Rectal smooth muscle tissue (tissue), 1 donor: ENCODE results near the gene AUP1.
A peak's percentile ranks its signal among the peaks of the same experiment; 100 is the strongest.

Source experiments
- H3K27ac ChIP-seq: one replicate; pipeline ENCODE4 v1.7.0; 2013; ENCODE audit warnings: low read depth, low read length, inconsistent platforms
- H3K27me3 ChIP-seq: one replicate; pipeline ENCODE4 v1.7.0; 2013; ENCODE audit warnings: low read length; ENCODE audit not compliant: control insufficient read depth, insufficient read depth
- H3K36me3 ChIP-seq: one replicate; pipeline ENCODE4 v1.7.0; 2013; ENCODE audit warnings: low read length; ENCODE audit not compliant: control insufficient read depth, insufficient read depth
- H3K4me1 ChIP-seq: one replicate; pipeline ENCODE4 v1.7.0; 2013; ENCODE audit warnings: low read length; ENCODE audit not compliant: control insufficient read depth, insufficient read depth
- H3K4me3 ChIP-seq: one replicate; pipeline ENCODE4 v1.7.0; 2013; ENCODE audit warnings: low read length
- H3K9ac ChIP-seq: one replicate; pipeline ENCODE4 v1.7.0; 2013; ENCODE audit warnings: low read length

AUP1 gene

GRCh38 chr2:74512744-74513604 is 16.5 kb downstream of the AUP1 start:
- Histone ChIP-seq H3K27me3 (peaks cover 39% of the 10 kb centered on the region), H3K36me3 (no peaks in the 10 kb centered on the region), H3K4me3 (no peak overlapping the region), H3K9ac (no peak overlapping the region), H3K27ac (no peak overlapping the region), H3K4me1 (no peaks in the 10 kb centered on the region)

DNA sequence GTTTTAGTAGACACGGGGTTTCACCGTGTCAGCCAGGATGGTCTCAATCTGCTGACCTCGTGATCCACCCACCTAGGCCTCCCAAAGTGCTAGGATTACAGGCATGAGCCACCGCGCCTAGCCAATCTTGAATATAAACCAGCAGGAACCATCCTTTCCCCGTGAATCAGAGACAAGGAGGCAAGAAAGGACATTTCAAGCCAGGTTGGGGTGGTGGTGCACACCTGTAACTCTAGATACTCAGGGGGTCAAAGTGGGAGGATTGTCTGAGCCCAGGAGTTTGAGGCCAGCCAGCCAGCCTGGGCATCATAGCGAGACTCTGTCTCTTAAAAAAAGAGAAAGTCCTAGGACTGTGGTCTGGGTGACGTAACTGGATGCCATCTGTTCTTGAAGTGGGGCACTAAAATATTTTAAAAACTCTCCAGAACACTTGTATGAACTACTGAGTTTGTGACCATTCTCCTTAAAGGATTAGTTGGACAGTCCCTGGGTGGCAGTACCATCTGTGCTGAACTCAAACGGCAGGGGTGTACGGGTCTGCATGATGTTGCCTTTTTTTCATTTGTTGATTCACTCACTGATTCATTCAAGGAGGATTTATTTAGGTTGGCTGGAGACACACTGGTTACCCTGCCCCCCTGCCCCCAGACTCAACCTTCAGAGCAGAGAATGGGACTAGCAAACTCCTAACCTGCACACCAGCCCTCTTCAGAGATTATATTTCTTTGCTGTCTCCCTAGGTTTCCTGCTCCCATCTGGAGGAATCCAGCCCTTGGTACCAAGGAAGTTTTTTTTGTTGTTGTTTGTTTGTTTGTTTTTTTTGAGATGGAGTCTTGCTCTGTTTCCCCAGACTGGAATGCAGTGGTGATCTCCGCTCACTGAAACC is 18.2 kb downstream of the AUP1 start:
- H3K9ac ChIP-seq: no peak overlapping the region
- no peaks in the 10 kb centered on the region for H3K36me3 ChIP-seq
- H3K4me1 ChIP-seq: peaks cover 6% of the 10 kb centered on the region
- no peak overlapping the region for H3K4me3 ChIP-seq
- H3K27me3 ChIP-seq: peaks cover 34% of the 10 kb centered on the region
- H3K27ac ChIP-seq: no peak overlapping the region

DNA sequence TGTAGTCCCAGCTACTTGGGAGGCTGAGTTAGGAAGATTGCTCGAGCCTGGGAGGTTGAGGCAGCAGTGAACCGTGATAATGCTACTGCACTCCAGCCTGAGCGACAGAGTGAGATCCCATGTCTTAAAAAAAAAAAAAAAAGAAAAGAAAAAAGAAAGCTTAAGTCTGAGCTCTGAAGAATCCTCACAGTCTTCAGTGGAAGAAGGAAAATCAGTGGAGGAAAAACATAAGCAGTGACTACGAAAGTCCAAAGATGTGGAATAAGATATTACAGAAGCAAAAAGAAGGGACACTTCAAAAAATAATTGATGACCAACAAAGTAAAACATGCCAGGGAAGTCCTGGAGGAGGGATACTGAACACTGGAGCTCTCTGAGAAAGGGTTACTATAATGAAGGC is 19.2 kb downstream of the AUP1 start:
- no peaks in the 10 kb centered on the region for H3K36me3 ChIP-seq
- no peak overlapping the region for H3K27ac ChIP-seq
- H3K9ac ChIP-seq: no peak overlapping the region
- peaks cover 27% of the 10 kb centered on the region for H3K27me3 ChIP-seq
- no peak overlapping the region for H3K4me3 ChIP-seq
- H3K4me1 ChIP-seq: peaks cover 9% of the 10 kb centered on the region

DNA sequence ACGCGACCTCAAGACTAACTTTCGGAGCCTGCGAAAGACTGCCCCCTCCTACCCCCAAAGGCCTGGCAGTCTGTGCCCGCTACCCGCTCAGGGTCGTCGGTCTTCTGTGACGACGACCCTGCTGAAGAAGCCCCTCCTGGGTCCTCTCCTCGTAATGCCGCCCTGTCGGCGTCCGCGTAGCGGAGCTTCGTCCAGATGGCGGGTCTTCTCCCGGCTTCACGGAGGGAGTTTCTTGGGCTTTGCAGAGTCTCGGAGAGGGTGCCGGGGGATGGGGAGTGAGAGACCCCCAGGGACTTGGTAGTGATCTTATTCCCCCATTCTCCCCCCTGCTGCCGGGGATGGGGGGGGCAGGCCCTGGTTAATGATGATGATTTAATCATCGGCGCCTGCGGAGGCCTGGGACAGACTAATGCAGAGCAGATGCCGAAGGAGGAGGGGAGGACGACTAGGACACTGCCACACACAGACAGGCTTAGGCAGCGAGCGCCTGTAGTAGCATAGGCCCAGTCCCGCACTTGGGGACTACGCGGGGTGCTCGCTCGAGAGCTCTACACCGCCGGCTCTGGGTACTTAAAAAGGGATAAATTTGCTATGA is 21.5 kb downstream of the AUP1 start:
- H3K27ac ChIP-seq: peak overlapping the region; percentile 99
- H3K4me1 ChIP-seq: peaks cover 9% of the 10 kb centered on the region
- H3K36me3 ChIP-seq: no peaks in the 10 kb centered on the region
- H3K27me3 ChIP-seq: peaks cover 12% of the 10 kb centered on the region
- H3K4me3 ChIP-seq: peak overlapping the region; percentile 89
- H3K9ac ChIP-seq: peak overlapping the region; percentile 27

- H3K9ac ChIP-seq: peak within 1 kb of the TSS; percentile 79
- no peaks in the 10 kb centered on the region for H3K36me3 ChIP-seq
- H3K27ac ChIP-seq: peak within 1 kb of the TSS; percentile 99
- peaks cover 12% of the 10 kb centered on the region for H3K4me1 ChIP-seq
- peaks cover 8% of the 10 kb centered on the region for H3K27me3 ChIP-seq
- H3K4me3 ChIP-seq: peak within 1 kb of the TSS; percentile 89
Measured at GRCh38 chr2:74507145-74507925, 22.2 kb downstream of the AUP1 start, which contains the start of gene PCGF1. Gene PCGF1, minus strand, starts transcription at chr2:74507695. Its CDS starts 27 bp downstream, at chr2:74507668.

DNA sequence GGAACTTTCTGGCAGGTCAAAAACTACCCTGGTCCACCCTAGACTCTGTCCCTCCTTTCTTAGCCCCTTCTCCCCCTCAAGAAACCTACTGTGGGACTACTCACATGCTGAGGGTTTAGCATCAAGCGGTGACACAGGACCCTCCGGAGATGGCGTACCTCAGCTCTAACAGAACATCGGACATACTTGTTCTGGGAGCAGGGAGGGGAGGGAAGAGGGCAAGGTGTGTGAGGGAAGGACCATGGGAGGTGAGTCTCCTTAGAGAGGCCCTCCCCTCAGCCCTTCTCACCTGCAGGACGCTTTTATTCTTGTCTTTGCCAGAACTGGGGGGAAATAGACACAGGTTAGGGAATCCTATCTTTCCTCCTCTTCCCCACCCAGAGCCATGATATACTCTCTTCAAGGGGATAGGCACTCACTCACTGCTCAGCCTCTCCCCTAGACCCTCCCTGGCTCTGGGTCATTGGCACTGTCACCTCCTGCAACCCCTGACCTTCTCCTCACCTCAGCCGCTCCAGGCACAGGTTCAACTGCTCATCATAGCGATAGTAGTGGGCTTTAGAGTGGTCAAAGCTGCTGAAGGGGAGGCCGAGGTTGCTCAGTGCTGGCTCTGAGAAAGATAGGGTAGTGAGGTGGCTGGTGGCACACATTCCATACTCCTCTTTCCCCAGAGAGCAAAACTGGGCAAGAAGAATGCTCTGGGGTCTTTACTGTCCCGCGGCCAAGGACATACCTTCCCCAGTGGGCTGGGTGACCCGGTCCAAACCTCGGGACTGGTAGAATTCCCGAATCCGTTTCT is 23.9 kb downstream of the AUP1 start:
- Histone ChIP-seq H3K27ac (no peak overlapping the region), H3K4me3 (peak overlapping the region; percentile 30), H3K27me3 (peaks cover 7% of the 10 kb centered on the region), H3K36me3 (no peaks in the 10 kb centered on the region), H3K4me1 (peaks cover 12% of the 10 kb centered on the region), H3K9ac (no peak overlapping the region)

- H3K9ac ChIP-seq: no peak overlapping the region
- H3K27ac ChIP-seq: no peak overlapping the region
- H3K4me3 ChIP-seq: no peak overlapping the region
- H3K4me1 ChIP-seq: peaks cover 12% of the 10 kb centered on the region
- H3K27me3 ChIP-seq: peaks cover 15% of the 10 kb centered on the region
- H3K36me3 ChIP-seq: no peaks in the 10 kb centered on the region
Measured at GRCh38 chr2:74504591-74504990, 24.9 kb downstream of the AUP1 start.

- Histone ChIP-seq H3K27ac (peak overlapping the region; percentile 54), H3K36me3 (no peaks in the 10 kb centered on the region), H3K4me3 (peak overlapping the region; percentile 64), H3K4me1 (peaks cover 15% of the 10 kb centered on the region), H3K27me3 (peaks cover 20% of the 10 kb centered on the region), H3K9ac (no peak overlapping the region)
Measured at GRCh38 chr2:74503506-74504475, 25.7 kb downstream of the AUP1 start.

- Histone ChIP-seq H3K9ac (peak overlapping the region; percentile 16), H3K27me3 (peaks cover 28% of the 10 kb centered on the region), H3K4me1 (peaks cover 17% of the 10 kb centered on the region), H3K36me3 (no peaks in the 10 kb centered on the region), H3K27ac (peak overlapping the region; percentile 54), H3K4me3 (peak overlapping the region; percentile 64)
Measured at GRCh38 chr2:74502720-74503505, 26.6 kb downstream of the AUP1 start.

DNA sequence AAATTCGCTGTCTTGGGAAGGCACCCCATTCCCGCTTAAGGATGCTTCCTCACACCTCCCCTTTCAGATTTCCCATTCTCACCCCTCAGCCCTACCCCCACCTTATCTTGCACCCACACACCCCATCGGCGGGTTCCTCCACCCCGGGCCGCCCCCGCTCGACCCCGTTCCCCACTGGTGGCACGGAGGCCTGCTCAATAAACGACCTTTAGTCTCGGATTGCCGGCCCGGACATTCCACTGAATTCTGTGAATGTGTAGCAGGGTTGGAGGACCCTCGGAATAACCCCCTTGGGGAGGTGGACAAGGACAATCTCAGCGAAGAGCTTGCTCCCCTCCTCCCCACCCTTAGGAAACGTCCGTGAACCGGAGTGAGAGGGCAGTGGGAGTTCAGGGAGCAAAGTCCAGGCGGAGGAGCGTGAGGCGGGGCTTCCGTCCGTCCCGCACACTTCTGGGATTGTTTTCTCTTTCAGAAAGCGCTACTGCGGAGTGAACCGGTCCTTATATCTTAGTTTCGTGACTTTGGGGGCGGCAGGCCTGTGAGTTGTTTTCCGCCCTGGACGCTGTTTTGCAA is 27.3 kb downstream of the AUP1 start:
- peaks cover 20% of the 10 kb centered on the region for H3K4me1 ChIP-seq
- peak overlapping the region; percentile 64 for H3K4me3 ChIP-seq
- H3K9ac ChIP-seq: peak overlapping the region; percentile 16
- H3K27me3 ChIP-seq: peaks cover 32% of the 10 kb centered on the region
- no peak overlapping the region for H3K27ac ChIP-seq
- H3K36me3 ChIP-seq: no peaks in the 10 kb centered on the region
